Measurements from ENCODE around the gene FBLIM1. TPM values are rescaled to one million over a fixed set of nuclear protein-coding genes. Genes with fewer than 3 reads are reported as not detected.

The FBLIM1 gene
- total and polyA plus RNA-seq, 9 donors = 39.0 to 160 (median 67.6) TPM

DNA sequence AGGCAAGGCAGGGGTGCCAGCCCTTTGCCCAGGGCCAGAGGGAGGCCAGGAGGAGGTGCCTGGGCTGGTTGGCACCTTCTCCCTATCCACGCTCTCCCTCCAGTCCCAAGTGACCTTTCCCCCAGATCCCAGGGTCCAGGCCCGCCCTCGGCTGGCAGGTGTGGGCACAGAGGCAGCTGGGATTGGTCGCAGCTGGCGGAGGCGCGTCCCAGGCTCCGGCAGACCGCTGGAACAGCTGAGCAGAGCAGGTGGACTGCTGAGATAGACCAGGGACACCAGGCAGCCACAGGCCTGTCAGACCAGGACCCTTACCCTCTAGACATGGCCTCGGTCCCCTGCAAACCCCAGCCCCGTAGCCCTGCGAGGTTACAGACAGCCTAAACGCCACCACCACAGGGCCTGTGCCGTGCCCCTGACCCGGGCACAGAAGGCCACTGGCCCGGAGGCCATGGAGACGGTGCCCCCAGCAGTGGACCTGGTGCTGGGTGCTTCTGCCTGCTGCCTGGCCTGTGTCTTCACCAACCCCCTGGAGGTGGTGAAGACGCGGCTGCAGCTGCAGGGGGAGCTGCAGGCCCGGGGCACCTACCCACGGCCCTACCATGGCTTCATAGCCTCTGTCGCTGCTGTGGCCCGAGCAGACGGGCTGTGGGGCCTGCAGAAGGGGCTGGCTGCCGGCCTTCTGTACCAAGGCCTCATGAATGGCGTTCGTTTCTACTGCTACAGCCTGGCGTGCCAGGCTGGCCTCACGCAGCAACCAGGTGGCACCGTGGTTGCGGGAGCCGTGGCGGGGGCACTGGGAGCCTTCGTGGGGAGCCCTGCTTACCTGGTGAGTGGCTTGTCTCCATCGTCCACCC, 22.3 kb upstream of the FBLIM1 start, which contains the start of gene SLC25A34:
Gene SLC25A34, plus strand, starts transcription at position 221 of the 854 bp plus-strand sequence. Its CDS starts 228 bp downstream, at position 449.
- DNase-seq = no peak
- no peaks in the 10 kb centered on the region for H3K27me3 ChIP-seq
- intact Hi-C loops (cut with DNase I) = loop anchor here in 3 of 4 donors (10.0 kb wide), 2 partner anchors 141 to 411 kb away; no protein-coding TSS in a partner anchor
- WGBS, 3 donors = 79 to 85% (median 85%) methylated on average over 23 to 35 of the region's 35 CpGs
- no peak for TF ChIP-seq POLR2A (IDR thresholded peaks at IDR 0.05)
- no peak for TF ChIP-seq EP300 (IDR thresholded peaks at IDR 0.05)
- TF ChIP-seq, protein P1, sequence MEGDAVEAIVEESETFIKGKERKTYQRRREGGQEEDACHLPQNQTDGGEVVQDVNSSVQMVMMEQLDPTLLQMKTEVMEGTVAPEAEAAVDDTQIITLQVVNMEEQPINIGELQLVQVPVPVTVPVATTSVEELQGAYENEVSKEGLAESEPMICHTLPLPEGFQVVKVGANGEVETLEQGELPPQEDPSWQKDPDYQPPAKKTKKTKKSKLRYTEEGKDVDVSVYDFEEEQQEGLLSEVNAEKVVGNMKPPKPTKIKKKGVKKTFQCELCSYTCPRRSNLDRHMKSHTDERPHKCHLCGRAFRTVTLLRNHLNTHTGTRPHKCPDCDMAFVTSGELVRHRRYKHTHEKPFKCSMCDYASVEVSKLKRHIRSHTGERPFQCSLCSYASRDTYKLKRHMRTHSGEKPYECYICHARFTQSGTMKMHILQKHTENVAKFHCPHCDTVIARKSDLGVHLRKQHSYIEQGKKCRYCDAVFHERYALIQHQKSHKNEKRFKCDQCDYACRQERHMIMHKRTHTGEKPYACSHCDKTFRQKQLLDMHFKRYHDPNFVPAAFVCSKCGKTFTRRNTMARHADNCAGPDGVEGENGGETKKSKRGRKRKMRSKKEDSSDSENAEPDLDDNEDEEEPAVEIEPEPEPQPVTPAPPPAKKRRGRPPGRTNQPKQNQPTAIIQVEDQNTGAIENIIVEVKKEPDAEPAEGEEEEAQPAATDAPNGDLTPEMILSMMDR (IDR thresholded peaks at IDR 0.05) = no peak
- H3K9me3 ChIP-seq = no peaks in the 10 kb centered on the region
- no peaks in the 10 kb centered on the region for H3K36me3 ChIP-seq
- H3K27ac ChIP-seq = peak within 1 kb of the TSS in 1 of 2 donors; percentile 30
- peaks cover 5% of the 10 kb centered on the region for H3K4me1 ChIP-seq (ENCODE audit: insufficient read depth)
- no peak within 1 kb of the TSS for H3K4me3 ChIP-seq

DNA sequence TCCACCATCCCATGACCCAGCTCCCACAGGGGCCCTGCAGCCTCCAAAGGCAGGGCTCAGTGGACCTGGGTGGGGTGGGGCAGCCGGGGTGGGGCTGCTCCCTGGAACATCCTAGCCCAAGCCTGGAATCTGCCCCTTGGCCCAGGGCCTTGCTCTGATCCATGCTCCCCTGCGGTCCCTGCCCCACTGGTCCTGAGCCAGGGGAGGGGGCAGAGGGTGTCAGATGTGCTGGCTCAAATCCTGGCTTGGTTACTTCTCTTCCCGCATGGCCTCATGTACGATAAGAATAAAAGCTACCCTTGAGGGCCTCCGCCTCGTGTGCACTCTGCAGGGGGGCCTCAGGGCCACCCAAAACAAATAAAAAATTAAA, 21.7 kb upstream of the FBLIM1 start:
- H3K4me3 ChIP-seq = no peak overlapping the region
- no peak for TF ChIP-seq POLR2A (IDR thresholded peaks at IDR 0.05)
- H3K9me3 ChIP-seq = no peaks in the 10 kb centered on the region
- H3K27me3 ChIP-seq = no peaks in the 10 kb centered on the region
- DNase-seq = no peak
- WGBS, 3 donors = 25 to 55% (median 33%) methylated on average over 6 of the region's 6 CpGs
- no peaks in the 10 kb centered on the region for H3K36me3 ChIP-seq
- intact Hi-C loops (cut with DNase I) = loop anchor here in 3 of 4 donors (10.0 kb wide), 2 partner anchors 142 to 412 kb away; no protein-coding TSS in a partner anchor
- H3K27ac ChIP-seq = no peak overlapping the region
- H3K4me1 ChIP-seq (ENCODE audit: insufficient read depth) = peaks cover 5% of the 10 kb centered on the region

DNA sequence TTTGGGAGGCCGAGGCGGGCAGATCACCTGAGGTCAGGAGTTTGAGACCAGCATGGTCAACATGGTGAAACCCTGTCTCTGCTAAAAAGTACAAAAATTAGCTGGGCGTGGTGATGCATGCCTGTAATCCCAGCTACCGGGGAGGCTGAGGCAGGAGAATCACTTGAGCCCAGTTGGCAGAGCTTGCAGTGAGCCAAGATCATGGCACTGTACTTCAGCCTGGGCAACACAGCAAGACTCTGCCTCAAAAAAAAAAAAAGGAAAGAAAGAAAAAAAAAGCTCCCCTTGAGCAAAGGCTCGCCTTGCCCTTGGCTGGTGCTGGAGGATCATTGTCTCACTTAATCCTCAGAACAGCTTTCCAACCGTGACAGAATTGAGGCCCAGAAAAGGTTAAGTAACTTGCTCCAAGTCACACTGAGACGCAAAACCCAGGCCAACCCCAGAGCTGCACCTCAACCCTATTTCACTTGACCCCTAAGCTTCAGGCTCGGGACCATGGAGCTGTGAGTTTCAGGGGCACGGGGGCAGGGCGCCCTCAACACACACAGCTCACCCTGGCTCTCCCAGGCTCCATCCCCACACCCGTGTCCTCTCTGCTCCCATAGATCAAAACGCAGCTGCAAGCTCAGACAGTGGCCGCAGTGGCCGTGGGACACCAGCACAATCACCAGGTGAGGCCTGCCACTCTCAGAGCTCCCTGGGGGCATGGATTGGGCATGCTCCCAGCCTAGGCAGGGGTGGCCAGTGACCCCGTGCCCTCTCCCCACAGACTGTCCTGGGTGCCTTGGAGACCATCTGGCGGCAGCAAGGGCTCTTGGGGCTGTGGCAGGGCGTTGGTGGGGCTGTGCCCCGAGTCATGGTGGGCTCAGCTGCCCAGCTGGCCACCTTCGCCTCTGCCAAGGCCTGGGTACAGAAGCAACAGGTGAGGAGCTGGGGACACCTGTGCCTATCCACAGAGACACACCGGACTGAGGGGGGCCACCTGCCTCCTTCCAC, 21.0 kb upstream of the FBLIM1 start:
- intact Hi-C loops (cut with DNase I) = loop anchor here in 3 of 4 donors (10.0 kb wide), 2 partner anchors 143 to 413 kb away; no protein-coding TSS in a partner anchor
- DNase-seq = no peak
- Histone ChIP-seq H3K27ac (no peak overlapping the region), H3K4me1 (ENCODE audit: insufficient read depth) (peaks cover 5% of the 10 kb centered on the region), H3K9me3 (no peaks in the 10 kb centered on the region), H3K4me3 (no peak overlapping the region), H3K36me3 (no peaks in the 10 kb centered on the region), H3K27me3 (no peaks in the 10 kb centered on the region)
- 84 to 89% (median 86%) methylated on average over 20 of the region's 20 CpGs for WGBS, 3 donors
- TF ChIP-seq POLR2A (IDR thresholded peaks at IDR 0.05) (no peak), EP300 (IDR thresholded peaks at IDR 0.05) (no peak)
- TF ChIP-seq, protein P1 (IDR thresholded peaks at IDR 0.05) = no peak

DNA sequence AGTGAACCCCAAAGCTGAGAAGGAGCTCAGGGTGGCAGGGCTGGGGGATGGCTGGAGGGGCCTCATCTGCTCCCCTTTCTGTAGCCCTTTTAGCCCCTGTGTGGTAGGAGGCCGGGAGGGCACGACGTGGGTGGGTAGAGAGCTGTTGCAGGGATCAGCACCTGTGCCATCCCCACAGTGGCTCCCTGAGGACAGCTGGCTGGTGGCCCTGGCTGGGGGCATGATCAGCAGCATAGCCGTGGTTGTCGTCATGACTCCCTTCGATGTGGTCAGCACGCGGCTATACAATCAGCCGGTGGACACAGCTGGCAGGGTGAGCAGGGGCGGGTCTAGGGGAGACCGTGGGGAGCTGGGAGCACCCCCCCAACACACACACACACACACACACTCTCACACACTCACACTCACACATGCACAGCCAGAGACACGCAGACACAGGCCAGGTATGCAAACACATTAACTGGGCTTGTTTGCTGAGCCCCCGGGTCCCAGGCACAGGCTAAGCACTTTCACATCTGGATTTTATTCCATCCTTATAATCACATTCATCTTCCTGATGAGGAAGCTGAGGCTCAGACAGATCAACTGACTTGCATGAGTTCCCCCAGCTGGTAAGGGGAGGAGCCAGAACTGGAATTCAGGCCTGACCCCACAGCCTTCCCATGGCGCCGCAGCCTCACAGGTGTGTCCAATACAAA, 20.0 kb upstream of the FBLIM1 start:
- Histone ChIP-seq H3K9me3 (no peaks in the 10 kb centered on the region), H3K36me3 (no peaks in the 10 kb centered on the region), H3K27ac (no peak overlapping the region), H3K27me3 (no peaks in the 10 kb centered on the region), H3K4me1 (ENCODE audit: insufficient read depth) (peaks cover 5% of the 10 kb centered on the region), H3K4me3 (no peak overlapping the region)
- WGBS, 3 donors = 76 to 81% (median 79%) methylated on average over 15 of the region's 15 CpGs
- no peak for DNase-seq
- intact Hi-C loops (cut with DNase I) = loop anchor here in 3 of 4 donors (10.0 kb wide), 2 partner anchors 144 to 414 kb away; no protein-coding TSS in a partner anchor
- no peak for TF ChIP-seq POLR2A (IDR thresholded peaks at IDR 0.05)
- no peak for TF ChIP-seq EP300 (IDR thresholded peaks at IDR 0.05)
- TF ChIP-seq, protein P1 (IDR thresholded peaks at IDR 0.05) = no peak
